Muscle layer of colon (tissue), 2 donors: ENCODE results near the gene SPATA25.

Experiments
- H3K27ac ChIP-seq: one replicate; pipeline ENCODE4 v1.7.0; 2013; ENCODE audit warnings: low read depth, mild to moderate bottlenecking, low read length, moderate library complexity
- H3K27me3 ChIP-seq, 2 donors: one replicate each; pipeline ENCODE4 v1.7.0; 2013; ENCODE audit warnings: low read length in 2 of 2, mild to moderate bottlenecking in 2 of 2; ENCODE audit not compliant: insufficient read depth in 2 of 2, control insufficient read depth in 1 of 2
- H3K36me3 ChIP-seq: one replicate; pipeline ENCODE4 v1.7.0; 2013; ENCODE audit warnings: mild to moderate bottlenecking, low read length; ENCODE audit not compliant: insufficient read depth
- H3K4me1 ChIP-seq: one replicate; pipeline ENCODE4 v1.7.0; 2013; ENCODE audit warnings: mild to moderate bottlenecking, low read length; ENCODE audit not compliant: insufficient read depth
- H3K4me3 ChIP-seq, 2 donors: one replicate each; pipeline ENCODE4 v1.7.0; 2013; ENCODE audit warnings: low read length in 2 of 2, low read depth in 1 of 2, mild to moderate bottlenecking in 1 of 2, moderate library complexity in 1 of 2
- H3K9ac ChIP-seq: one replicate; pipeline ENCODE4 v1.7.0; 2013; ENCODE audit warnings: low read length
- H3K9me3 ChIP-seq: one replicate; pipeline ENCODE4 v1.7.0; 2013; ENCODE audit warnings: mild to moderate bottlenecking, low read length
- donor health status: abdominal sarcoma.
- donor health status: Adenocarcinoma of cecum.

The SPATA25 gene

GRCh38 chr20:45911486-45912343, 24.3 kb upstream of the SPATA25 start, which contains the start of gene PLTP:
Gene PLTP, minus strand, starts transcription at chr20:45912155. Its CDS starts 703 bp downstream, at chr20:45911452.
- H3K9me3 ChIP-seq, result no peaks in the 10 kb centered on the region
- no peaks in the 10 kb centered on the region for H3K36me3 ChIP-seq
- peaks cover 11% of the 10 kb centered on the region for H3K4me1 ChIP-seq
- peak within 1 kb of the TSS; percentile 46 for H3K9ac ChIP-seq
- peak within 1 kb of the TSS; percentile 52 to 84 for H3K4me3 ChIP-seq
- H3K27ac ChIP-seq, result peak within 1 kb of the TSS; percentile 91
- no peaks in the 10 kb centered on the region for H3K27me3 ChIP-seq

DNA sequence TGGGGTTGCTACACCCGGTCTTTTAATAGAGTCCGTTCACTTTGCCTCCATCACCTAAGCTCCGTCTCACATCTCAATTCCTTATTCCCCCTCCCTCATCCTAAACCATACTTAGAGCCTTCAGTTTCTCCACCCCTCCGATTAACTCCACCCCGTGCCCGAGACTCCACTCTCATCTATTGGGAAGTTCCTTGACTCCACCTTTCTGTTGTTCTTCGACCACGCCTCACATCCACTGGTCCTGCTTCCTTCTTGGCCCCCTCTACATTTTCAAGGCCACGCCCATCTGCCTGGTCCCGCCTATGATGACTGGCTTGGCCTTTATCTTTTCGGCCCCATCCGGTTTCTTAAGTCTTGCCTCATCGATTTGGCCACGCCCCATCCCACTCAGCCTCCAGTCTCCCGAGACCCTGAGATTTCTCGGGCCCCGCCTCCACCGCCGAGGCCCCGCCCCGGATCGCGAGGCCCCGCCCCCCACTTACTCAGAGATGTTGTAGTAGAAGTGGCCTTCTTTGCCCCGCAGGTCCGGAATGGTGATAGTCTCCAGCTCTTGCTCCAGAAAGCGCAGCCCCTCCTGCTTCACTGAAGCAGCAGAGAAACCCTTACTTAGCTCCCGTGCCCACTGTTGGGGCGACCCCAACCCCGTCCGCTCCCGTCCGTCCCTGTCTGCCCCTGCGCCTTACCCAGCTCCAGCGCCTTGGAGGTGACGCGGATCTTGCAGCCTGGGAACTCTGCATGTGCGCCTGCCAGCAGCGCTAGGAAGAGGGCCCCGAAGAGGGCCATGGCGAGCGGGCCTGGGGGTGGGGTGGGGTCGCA, 23.5 kb upstream of the SPATA25 start:
- H3K27ac ChIP-seq, result peak overlapping the region; percentile 91
- H3K4me3 ChIP-seq, result peak overlapping the region; percentile 52 to 84
- peaks cover 3% of the 10 kb centered on the region for H3K36me3 ChIP-seq
- no peaks in the 10 kb centered on the region for H3K27me3 ChIP-seq
- H3K4me1 ChIP-seq, result peaks cover 11% of the 10 kb centered on the region
- peak overlapping the region; percentile 46 for H3K9ac ChIP-seq
- H3K9me3 ChIP-seq, result no peaks in the 10 kb centered on the region

DNA sequence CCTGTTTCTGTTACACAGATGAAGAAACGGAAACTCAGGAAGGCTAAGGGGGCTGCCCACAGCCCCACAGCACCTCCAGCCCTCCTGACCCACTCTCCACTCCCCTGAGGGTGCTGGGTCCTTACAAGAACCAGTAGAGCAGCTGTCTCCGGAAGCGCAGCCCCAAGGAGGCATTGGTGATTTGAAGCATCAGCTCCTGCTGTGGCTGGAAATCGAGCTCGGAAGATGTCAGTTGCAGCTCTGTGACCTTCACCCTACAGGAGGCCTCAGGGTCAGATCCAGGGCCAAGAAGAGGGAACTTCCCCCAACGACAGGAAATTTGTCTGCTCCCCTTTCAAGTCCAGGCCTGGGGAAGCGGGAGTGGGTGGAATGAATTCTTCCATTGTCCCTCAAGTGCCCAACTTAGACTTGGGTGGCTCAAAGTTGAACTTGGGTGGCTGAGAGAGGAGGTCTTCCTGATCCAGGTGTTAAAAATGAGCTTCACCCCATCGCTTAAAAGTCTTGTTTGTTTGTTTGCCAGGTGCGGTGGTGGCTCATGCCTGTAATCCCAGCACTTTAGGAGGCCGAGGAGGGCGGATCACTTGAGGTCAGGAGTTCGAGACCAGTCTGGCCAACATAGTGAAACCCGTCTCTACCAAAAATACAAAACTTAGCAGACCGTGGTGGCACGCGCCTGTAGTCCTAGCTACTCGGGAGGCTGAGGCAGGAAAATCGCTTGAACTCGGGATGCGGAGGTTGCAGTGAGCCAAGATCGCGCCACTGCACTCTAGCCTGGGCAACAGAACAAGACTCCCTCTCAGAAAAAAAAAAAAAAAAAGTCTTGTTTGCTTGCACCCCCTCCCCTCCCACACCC, 22.6 kb upstream of the SPATA25 start:
- peaks cover 8% of the 10 kb centered on the region for H3K36me3 ChIP-seq
- no peaks in the 10 kb centered on the region for H3K9me3 ChIP-seq
- peaks cover 11% of the 10 kb centered on the region for H3K4me1 ChIP-seq
- no peak overlapping the region for H3K27ac ChIP-seq
- H3K9ac ChIP-seq, result no peak overlapping the region
- H3K27me3 ChIP-seq, result no peaks in the 10 kb centered on the region
- peak overlapping the region in 1 of 2 donors; percentile 14 for H3K4me3 ChIP-seq

DNA sequence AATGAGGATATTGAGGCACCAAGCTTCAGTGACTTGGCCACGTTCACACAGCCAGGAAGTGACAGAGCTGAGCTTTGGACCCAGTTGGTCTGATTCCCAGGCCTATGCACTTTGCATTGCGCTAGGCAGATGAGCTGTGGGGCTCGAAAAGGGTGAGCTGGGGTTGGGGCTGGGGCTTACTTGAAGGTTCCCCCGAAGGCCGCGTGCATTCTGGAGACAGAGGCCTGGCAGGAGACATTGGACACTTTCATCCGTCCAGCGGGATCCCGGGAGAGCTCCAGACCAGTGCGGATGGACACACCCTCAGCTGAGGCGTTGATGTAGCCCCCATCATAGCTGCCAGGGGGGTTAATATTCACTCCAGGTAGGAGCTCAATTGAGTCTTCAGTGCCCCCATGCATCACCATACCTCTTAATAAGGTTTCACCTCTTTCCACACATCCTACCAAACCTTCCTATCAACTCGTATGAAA, 21.9 kb upstream of the SPATA25 start:
- Histone ChIP-seq H3K9me3 (no peaks in the 10 kb centered on the region), H3K9ac (no peak overlapping the region), H3K4me3 (peak overlapping the region in 1 of 2 donors; percentile 14), H3K27ac (no peak overlapping the region), H3K36me3 (peaks cover 8% of the 10 kb centered on the region), H3K27me3 (no peaks in the 10 kb centered on the region), H3K4me1 (peaks cover 11% of the 10 kb centered on the region)

DNA sequence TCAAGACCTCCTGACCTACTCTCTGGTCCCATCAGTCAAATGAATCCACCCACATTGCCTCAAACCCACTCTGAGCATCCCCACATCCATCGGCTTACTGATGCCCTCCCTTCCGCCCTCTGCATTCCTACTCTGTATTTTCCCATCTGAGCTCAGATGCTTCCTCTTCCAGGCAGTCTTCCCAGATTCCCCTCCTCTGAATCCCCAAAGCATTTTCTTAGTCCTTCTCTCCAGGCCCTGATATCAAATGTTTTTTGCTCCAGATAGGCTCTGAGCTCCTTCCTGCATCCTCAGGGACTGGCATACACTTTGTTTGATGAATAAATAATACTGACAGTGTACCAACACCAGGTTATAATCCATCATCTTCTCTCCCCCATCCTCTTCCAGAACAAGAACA, 20.7 kb upstream of the SPATA25 start:
- no peaks in the 10 kb centered on the region for H3K27me3 ChIP-seq
- H3K27ac ChIP-seq, result no peak overlapping the region
- H3K36me3 ChIP-seq, result peaks cover 11% of the 10 kb centered on the region
- no peak overlapping the region for H3K4me3 ChIP-seq
- no peak overlapping the region for H3K9ac ChIP-seq
- peaks cover 11% of the 10 kb centered on the region for H3K4me1 ChIP-seq
- H3K9me3 ChIP-seq, result no peaks in the 10 kb centered on the region

- peaks cover 14% of the 10 kb centered on the region for H3K36me3 ChIP-seq
Observed at GRCh38 chr20:45907219-45907948, 20.0 kb upstream of the SPATA25 start.

GRCh38 chr20:45905505-45906079, 18.2 kb upstream of the SPATA25 start:
- no peak overlapping the region for H3K9ac ChIP-seq
- no peaks in the 10 kb centered on the region for H3K27me3 ChIP-seq
- peaks cover 22% of the 10 kb centered on the region for H3K36me3 ChIP-seq
- H3K27ac ChIP-seq, result no peak overlapping the region
- H3K4me1 ChIP-seq, result no peaks in the 10 kb centered on the region
- H3K9me3 ChIP-seq, result no peaks in the 10 kb centered on the region
- H3K4me3 ChIP-seq, result no peak overlapping the region

More at GRCh38 chr20:45907219-45907948, 20.0 kb upstream of the SPATA25 start:
- H3K27ac ChIP-seq, result no peak overlapping the region
- no peaks in the 10 kb centered on the region for H3K9me3 ChIP-seq
- H3K4me3 ChIP-seq, result no peak overlapping the region
- H3K9ac ChIP-seq, result no peak overlapping the region
- H3K4me1 ChIP-seq, result peaks cover 9% of the 10 kb centered on the region
- H3K27me3 ChIP-seq, result no peaks in the 10 kb centered on the region

DNA sequence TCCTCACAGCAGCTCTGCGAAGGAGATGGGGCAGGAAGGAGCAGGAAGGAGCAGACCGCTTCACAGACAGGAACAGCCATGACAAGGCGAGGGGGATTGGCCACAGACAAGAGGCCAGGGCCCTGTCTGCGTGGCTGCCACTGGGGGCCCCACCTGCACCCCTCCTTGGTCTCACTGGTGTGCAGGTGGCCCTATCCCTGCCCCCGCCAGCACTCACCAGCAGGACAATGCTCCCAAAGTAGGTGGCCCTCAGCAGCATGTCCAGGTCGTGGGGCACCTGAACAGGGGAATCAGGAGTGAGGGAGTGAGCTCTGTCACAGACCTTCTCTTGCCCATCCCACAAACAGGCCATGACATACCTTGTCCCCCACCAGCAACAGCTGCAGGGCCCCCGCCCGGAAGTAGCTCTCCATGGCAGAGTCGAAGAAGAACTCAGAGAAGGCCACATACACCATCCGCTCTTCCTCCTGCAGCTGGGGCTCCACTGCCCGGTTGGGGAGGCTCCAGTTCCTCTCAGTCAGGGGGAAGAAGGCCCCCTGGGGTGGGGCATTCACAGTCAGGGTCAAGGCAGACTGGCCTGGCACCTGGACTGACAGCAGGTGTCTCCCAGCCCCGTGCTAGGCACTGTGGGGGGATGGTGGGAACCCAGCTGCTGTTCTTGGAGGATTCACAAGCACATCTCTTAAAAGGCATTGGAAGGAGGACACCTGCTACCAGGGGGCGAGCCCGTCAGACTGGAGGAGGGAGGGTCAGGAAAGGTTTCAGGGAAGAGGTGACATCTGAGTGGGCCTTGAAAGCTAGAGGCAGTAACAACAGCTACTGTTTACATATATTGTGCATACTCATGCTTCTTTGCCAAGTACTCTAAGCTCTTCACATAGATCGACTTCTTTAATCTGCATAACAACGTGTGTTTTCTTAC, 17.4 kb upstream of the SPATA25 start:
- Histone ChIP-seq H3K36me3 (peaks cover 23% of the 10 kb centered on the region), H3K9me3 (no peaks in the 10 kb centered on the region), H3K27ac (no peak overlapping the region), H3K27me3 (no peaks in the 10 kb centered on the region), H3K4me3 (no peak overlapping the region), H3K9ac (no peak overlapping the region), H3K4me1 (no peaks in the 10 kb centered on the region)

DNA sequence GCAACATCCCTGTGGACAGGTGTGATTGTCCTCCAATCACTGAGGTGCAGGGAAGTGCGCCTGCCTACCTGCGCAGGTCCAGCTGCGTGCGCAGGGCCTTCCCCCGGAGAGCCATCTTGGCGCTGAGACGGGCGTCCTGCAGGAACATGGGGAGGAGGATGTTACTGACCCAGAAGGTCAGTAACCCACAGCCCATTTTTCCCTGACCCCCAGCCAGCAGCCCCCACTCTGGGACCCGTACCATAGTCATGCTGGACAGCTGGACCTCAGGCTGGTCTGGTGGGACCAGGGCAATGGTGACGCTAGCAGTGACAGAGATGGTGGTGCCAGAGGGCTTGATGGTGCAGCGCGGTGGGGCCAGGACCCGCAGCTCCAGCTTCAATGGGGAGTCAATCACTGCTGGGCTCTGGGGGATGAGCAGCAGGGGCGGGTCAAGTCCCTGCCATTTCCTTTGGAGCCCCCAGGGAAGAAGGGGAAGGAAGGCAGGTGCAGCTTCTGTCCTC, 14.8 kb upstream of the SPATA25 start:
- H3K9me3 ChIP-seq, result no peaks in the 10 kb centered on the region
- H3K27me3 ChIP-seq, result no peaks in the 10 kb centered on the region
- no peak overlapping the region for H3K4me3 ChIP-seq
- no peak overlapping the region for H3K27ac ChIP-seq
- H3K36me3 ChIP-seq, result peaks cover 43% of the 10 kb centered on the region
- H3K9ac ChIP-seq, result no peak overlapping the region
- H3K4me1 ChIP-seq, result no peaks in the 10 kb centered on the region
